Erythroblast (primary cell): Measurements from ENCODE around the gene RALGDS.

ENCODE experiments used
- GATA1 ChIP-seq: IDR thresholded peaks from 2 replicates; pipeline ENCODE4 v1.6.1; 2011; ENCODE audit warnings: low read depth, mild to moderate bottlenecking, control low read depth, low read length, moderate library complexity
- POLR2A ChIP-seq: IDR thresholded peaks from 2 replicates; pipeline ENCODE4 v1.6.1; 2011; ENCODE audit warnings: mild to moderate bottlenecking, low read length

DNA sequence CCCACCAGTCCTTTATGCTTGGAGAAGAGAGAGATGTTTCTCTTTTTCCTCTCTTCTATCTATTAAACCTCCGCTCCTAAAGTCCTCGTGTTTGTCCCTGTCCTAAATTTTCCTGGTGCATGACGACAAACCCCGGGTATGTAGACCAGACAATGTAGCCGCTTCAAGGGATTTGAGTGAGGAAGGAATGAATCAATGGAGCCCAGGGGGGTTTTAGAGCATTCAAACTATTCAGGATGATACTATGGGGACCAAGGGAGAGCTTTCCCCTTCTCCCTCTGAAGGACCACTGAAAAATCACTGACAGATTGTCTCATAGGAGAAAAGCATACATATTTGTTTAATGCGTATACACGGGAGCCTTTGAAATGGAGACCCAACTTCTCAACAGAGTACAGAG, 40.9 kb downstream of the RALGDS start:
- TF ChIP-seq POLR2A (no peak), GATA1 (no peak)
